ENCODE measurements around the gene ATP8B1.
"Not testable (repeated sequence)": the region's sequence is repeated elsewhere in the genome, so short reads cannot be mapped to it uniquely, and the experiment has no call there.

ATP8B1 gene

DNA sequence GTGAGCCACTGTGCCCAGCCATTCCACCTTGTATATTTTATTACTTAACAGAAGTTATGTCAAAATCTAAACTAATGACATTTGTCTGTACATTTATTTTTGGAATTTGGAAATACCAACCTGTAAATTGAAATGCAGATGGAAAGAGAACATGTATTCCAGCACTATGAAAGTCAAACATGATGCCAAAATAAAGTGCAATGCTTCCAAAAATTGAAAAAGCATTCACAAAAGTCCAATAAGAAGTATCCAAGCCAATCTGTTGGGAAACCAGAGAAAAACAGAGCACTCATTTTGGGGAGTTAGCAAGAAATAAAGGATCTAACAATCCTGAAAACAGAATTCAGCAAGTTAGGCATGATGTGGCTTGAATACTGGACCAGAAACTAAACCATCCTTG is 151.2 kb downstream of the ATP8B1 start:
- no peak for DNase-seq

DNA sequence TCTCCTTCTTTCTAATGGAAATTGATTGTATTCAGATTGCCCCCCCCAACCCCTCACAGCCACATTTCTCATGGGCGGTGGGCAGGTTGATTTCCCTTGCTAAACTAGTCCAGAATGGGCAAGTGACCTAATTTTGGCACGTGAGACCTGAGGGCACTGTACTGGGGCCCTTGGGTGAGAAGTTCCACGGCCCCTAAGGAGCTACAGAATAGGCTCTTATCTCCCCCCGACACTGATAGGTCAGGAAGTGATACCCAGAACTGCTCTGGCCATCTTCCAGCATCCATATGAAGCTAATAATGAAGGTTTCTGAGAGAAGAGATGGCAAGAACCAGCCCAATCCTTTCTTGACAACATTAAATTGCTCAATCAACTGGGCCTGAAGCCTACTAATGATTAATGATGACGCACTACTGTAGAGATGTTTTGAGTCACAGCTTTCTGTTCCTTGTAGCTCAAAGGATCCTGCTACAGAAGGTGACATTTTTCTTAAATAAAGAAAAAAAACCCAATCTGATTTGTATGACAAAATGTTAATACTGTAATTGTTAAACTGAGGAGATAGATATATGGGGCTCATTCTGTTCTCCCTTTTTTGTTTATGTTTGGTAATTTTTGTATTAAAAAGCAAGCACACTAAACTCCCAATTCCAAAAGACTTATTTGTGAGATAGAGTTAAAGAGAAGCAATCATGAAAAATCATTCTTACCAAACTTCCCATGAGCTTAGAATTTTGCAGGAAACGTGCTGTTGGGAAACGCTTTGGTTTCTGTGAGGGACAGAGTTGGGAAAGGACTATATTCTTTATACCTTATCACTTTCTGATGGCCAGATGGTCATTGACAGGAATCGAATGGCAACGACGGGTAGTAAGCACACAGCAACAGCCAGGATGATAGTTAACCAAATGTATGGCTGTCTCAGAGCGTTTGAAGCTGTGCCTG is 153.3 kb downstream of the ATP8B1 start:
- no peak for DNase-seq

DNA sequence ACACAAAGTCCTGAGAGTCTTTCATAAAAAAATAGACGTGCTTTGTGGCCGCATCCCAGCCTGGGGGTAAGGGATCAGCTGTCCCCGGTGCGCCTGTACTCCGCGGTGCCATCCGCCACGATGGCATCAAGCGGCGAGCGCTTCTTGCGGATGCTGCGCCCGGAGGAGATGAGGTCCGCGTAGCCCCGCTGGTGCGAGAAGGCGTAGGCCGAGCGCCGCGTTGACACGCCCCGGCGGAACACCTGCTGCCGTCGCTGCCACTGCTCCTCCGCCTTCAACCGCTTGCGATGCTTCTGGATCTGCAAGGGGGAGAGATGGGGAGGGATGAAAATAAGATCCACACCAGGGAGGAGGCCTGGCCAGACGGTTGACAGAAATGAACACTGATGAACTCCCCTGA is 154.7 kb downstream of the ATP8B1 start:
- DNase-seq = no peak

DNA sequence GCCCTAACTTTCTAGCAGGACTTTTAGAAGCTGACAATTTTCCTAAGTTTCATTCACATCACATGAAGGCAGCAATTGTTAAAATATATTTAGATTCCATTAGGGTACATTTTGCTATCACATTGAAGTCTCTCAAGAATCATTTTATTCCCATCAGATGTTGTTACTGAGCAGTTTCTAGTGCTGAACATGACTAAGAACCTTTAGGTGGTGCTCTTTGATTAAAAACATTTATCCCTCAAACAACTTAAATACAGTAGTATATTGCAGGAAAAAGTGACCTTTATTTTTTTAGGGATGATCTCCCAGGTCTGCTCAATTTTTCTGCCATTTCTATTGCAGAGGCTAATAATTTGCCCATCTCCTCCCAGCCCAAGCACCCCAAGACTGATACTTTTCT is 158.6 kb downstream of the ATP8B1 start:
- no peak for DNase-seq

DNA sequence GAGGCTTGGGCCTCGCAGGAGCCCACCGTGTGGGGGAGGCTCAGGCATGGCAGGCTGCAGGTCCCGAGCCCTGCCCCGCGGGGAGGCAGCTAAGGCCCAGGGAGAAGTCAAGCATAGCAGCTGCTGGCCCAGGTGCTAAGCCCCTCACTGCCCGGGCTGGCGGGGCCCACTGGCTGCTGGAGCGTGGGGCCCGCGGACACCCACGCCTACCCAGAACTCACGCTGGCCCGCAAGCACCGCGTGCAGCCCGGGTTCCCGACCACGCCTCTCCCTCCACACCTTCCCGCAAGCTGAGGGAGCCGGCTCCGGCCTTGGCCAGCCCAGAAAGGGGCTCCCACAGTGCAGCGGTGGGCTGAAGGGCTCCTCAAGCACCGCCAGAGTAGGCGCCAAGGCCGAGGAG is 159.4 kb downstream of the ATP8B1 start:
- not testable (repeated sequence) for DNase-seq

DNA sequence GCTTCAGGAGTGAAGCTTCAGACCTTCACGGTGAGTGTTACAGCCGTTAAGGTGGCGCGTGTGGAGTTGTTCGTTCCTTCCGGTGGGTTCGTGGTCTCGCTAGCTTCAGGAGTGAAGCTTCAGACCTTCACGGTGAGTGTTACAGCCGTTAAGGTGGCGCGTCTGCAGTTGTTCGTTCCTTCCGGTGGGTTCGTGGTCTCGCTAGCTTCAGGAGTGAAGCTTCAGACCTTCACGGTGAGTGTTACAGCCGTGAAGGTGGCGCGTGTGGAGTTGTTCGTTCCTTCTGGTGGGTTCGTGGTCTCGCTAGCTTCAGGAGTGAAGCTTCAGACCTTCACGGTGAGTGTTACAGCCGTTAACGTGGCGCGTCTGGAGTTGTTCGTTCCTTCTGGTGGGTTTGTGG is 160.7 kb downstream of the ATP8B1 start:
- not testable (repeated sequence) for DNase-seq

DNA sequence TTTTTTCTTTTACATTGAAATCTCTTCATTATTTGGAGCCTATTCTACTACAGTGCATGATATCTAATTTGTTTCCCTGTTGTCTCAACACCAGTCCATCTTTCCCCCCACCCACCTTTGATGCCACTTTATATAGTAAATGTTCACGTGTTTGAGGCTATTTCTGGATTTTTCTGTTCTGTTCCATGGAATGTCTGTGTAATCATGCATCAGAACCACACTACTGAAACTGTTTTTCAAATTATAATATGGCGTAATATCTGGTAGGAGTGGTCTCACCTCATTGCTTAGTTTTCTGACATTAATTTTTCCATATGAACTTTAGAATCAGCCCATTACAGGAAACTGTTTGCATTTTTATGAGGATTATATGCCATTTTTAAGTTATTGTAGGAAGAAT is 162.4 kb downstream of the ATP8B1 start:
- no peak for DNase-seq

DNA sequence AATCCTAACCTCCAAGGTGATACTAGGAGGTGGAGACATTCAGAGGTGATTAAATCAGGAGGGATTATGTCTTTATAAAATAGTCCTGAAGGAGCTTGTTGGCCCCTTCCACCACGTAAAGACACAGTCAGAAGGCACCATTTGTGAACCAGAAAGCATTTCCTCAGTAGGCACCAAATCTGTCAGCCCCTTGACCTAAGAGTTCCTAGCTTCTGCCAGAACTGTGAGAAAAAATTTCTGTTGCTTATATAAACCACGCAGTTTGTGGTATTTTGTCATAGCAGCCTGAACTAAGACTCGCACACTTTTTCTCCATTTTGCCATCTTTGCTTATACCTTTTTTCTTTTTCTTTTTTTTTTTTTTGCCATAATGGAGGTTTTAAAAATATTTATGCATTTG is 162.9 kb downstream of the ATP8B1 start:
- DNase-seq = no peak

DNA sequence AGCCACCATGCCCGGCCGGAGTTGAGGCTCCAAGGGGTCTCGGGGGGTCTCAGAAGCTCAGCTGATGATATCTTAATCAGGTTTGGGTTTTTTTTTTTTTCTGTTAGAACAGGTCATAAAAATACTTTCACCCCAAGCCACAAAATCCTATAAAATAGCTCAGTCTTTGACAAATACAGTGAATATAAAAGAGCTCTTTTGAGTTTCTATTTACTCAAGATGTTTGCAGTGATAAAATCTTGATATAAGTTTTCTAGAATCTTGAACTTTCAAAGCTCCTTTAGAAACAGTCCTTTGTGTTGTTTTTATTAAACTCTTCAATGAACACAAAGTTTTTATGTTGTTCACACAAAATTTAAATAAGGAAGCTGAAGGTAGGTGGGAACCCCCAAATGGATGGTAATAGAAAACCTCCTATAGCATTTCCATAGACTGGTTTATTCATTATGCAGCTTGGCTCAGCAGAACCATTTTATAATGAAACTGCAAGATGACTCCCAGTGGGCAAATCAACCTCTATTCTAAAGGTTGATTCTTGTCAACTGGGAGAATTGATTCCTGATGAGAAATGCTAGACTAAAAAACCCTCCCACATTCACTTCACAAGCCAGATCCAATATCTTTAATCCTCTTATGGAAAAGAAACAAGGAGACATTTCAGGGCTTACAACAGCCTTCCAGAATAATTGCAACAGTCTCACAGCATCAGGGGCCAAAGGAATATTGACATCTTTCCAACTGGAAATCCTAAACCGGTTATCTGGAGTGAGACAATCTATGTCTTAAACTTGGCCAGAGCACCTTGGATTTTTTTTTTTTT is 167.9 kb downstream of the ATP8B1 start:
- DNase-seq = no peak

DNA sequence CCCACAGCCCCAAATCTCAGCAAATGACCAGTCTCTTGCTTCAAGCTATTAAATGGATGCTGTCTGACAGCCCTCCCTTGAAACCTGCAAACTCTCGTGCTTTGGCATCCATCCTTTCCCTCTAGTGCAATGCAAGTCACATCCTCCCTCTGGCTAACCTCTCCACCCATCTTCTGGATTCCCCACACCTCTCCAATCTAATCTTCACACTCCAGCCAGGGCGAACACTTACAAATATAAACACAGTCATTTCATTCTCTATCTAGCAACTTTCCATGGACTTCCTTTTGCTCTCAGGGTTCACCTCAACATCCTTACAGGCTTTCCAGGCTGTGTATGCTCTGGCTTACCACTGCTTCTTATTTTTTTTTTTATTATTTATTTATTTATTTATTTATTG is 171.4 kb downstream of the ATP8B1 start:
- DNase-seq = no peak

DNA sequence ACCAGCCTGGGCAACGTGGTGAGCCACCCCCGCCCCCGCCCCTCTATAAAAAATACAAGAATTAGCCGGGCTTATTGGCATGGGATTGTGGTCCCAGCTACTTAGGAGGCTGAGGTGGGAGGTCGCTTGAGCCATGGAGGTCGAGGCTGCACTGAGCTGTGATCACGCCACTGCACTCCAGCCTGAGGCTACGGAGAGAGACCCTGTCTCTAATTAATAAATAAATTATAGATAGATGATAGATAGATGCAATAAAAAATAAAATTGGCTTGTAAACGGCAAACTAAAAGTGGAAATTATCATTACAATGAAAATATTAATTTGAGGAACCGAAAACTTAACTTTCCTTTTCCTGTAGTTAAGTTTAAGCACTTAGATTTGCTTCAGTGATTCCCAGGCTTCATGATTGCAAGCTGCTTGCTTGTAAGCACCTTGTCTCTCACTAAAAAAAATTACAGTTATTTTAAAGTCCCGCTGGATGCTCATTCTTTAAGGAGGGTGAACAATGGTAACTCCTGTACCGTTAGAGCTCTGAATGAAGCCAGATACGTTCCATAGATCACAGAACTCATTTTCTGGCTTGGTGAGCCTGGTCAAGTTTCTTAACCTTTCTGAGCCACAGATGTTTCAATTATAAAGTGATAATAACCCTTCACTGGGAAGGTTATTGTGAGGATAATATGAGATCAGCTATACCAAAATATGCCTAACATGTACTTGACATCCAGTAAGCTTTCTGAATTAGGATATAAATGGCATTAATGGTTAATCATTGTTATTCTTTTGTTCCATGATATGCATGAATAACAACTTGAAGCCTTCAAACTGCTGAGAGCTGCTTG is 172.1 kb downstream of the ATP8B1 start:
- DNase-seq = no peak

DNA sequence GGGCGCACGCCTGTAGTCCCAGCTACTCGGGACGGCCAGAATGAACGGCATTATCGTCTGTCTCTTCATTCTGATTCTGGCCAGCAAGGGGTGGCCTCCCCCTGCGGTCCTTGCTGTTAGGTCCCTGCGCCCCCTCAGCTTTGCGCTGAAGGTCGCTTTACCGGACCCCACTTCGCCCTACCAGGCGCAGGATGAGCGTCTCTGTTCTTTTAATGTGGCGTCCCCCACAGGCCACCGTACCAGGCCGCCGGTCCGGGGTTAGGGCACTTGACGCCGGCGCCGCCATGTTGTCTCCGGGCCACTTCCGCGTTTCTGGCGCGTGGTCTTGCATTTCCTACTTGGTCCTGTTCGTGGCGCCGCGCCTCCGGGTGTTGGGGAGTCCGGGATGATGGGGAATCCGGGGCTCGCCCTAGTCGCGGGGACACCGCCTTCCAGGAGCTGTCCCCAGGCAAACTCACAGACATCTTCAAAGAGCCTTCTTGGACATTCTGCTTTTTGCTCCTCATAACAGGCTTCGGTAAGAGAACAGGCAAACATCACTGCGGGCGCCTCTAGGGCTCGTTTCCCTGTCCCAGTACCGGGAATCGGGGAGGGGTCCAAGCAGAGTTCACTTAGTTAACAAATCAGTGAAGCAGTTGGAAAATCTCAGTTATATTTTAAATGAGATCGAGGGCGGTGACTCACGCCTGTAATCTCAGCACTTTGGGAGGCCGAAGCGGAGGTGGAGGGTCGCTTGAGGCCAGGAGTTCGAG is 172.9 kb downstream of the ATP8B1 start:
- peak; percentile 92 for DNase-seq

DNA sequence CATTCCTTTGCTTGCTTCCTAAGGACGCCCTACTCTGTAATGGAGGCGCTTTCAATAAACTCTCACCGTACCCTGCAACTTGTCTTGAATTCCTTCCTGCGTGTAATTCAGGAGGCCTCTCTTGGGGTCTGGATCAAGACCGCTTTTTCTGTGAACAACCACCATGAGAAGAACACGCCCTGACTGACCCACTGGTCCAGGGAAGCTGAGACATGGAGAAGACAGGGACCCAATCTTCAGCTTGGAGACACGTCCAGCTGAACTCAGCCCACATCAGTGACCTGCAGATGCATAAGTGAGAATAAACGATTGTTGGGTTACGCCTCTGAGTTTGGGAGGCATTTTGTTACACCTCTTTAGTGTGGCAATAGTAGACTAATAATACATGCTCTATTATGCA is 173.7 kb downstream of the ATP8B1 start:
- DNase-seq = no peak

DNA sequence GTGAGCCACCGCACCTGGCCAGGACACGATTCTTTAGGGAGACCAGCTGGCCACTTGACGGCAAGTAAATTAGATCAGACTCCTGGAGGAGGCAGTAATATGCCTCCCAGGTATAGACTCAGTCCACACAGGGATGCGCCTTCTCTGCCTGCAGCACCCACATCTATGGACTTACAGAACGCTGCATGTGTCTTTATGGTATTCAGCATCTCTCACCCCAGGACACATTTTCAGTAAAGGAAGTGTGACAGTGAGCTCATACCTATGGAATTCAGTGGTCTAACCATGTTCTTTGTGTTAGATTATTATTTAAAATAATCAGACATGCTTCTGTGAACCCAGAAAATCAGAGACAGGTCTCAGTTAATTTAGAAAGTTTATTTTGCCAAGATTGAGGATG is 175.6 kb downstream of the ATP8B1 start:
- no peak for DNase-seq

DNA sequence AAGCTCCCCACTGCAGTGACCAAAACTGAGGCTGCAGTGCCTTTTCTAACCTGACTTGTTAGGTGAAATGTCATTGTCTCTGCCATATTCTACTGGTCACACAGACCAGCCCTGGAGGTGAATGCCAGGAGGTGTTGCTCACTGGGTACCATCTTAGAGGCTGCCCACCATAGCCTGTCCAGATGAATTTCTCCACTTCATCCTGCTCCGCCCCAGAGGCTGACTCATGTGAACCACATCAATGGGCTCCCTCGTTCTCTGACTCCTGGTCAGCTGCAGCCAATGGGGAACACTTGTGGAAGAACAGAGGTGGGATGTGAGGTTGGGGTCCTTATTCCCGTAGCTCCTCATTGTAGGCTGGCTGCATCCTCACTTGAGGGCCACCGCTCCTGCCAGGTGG is 178.1 kb downstream of the ATP8B1 start:
- no peak for DNase-seq

DNA sequence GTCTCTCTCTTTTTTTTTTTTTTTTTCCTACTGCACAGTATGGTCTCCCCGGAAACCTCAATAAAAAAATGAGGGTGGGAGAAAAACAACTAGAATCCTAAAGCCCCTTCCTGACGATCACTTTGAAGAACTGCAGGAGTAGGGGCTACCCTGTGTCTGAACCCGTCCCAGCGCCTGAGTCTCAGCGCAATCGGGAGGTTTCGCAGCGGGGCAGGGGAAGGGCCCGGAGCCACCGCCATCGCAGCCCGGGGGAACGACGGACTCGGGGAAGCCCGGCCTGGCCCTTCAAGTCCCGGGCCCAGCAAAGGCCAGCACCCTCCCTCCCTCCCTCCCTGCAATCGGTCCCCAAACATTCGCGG is 181.9 kb downstream of the ATP8B1 start:
- DNase-seq = peak; percentile 43

DNA sequence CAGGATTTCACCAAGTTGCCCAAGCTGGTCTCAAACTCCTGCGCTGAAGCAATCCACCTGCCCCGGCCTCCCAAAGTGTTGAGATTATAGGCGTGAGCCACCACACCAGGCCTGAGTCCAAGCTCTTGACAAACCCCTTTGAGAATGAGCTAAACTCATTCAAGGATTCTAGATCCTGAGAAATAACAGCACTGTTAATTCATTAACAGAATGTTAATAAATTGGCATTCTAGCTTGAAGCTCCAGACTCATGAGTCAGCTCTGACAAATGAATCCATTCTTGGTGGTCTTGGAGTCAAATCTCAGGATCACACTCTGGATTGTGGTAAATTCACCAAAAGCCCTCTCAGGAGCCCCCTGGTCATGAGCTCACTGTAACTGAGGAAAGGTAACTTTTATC is 183.2 kb downstream of the ATP8B1 start:
- no peak for DNase-seq

DNA sequence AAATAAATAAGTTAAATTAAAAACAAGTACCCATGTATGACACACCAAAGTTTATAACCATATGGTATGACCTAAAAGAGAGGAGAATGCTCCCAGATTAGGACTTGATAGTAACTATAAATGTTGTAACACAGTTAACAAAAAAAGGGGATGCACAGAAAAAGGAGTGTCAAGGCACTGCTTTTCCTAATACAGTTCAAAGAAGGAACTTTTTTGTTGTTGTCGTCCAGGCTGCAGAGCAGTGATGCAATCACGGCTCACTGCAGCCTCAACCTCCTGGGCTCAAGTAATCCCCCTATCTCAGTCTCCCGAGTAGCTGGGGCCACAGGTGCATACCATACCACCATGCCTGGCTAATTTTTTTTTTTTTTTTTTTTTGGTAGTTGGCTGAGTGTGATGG is 184.2 kb downstream of the ATP8B1 start:
- DNase-seq = no peak

DNA sequence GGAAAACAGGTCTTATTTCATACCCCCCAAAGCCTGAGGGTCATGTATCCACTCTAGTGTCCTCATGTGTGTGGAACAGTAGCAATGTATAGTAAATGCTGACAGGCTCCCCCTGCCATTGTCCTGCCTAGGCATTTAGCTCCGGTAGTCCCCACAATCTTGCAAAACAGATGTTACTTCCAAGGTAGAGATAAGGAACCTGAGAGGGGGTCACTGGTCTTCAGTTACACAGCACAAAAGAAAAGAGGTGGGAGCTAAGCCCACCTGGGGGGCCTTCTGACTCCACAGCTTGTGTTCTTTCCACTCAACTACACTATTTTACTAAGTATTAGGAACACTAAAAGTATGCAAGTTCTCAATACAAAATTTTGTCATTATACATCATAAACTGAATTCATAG is 199.2 kb downstream of the ATP8B1 start:
- no peak for DNase-seq

Data from NCI-H2171 treated with DMSO at 0.1 percent for 48 hours (cell line).